T-cell (primary cell): ENCODE results near the gene KLHL34. TPM values are rescaled to one million over a fixed set of nuclear protein-coding genes. Genes with fewer than 3 reads are reported as not detected.

ENCODE experiments used
- ATAC-seq, 4 experiments: fragments of 200-7000 bp in 3 of 4; fragments of 150-1000 bp in 1 of 4; cut with Tn5 transposase; replicated peaks in 1 of 4; 1 replicate in 3 of 4; 2 replicates in 1 of 4; pipeline ENCODE4 v1.10.0; 2021; ENCODE audit warnings: moderate library complexity in 3 of 4, mild to moderate bottlenecking in 2 of 4, moderate number of reproducible peaks in 1 of 4
- CTCF ChIA-PET, 2 donors: fragments of 300-600 bp; sonication (Branson Sonifier 250); formaldehyde crosslinking; loops; one replicate each; lab custom pipeline; 2022; ENCODE audit warnings: antibody characterized with exemption in 2 of 2; lab: Charles Lee
- POLR2A ChIA-PET, 2 donors: fragments of 300-600 bp; sonication (Branson Sonifier 250); formaldehyde crosslinking; loops; one replicate each; lab custom pipeline; 2022; ENCODE audit warnings: antibody characterized with exemption in 2 of 2; lab: Charles Lee
- DNase-seq, 35 experiments: peaks; one replicate each; pipeline versions ENCODE4 v3.0.0 to v3.0.0-alpha.2; 2013 to 2023
- H3K27ac ChIP-seq: one replicate; pipeline ENCODE4 v1.5.1; 2013; ENCODE audit warnings: low read length
- H3K27me3 ChIP-seq, 2 experiments: replicated peaks in 1 of 2; 1 replicate in 1 of 2; 2 replicates in 1 of 2; pipeline versions ENCODE4 v1.6.1 to v1.7.0; 2013; ENCODE audit warnings: low read length in 1 of 2, mixed read lengths in 1 of 2; ENCODE audit not compliant: control insufficient read depth in 2 of 2, insufficient read depth in 2 of 2; ENCODE audit errors: extremely low read depth in 1 of 2
- H3K36me3 ChIP-seq, 2 donors: 1 replicate in 1 of 2; 2 replicates in 1 of 2; pipeline versions ENCODE4 v1.6.1 to v1.7.0; 2013; ENCODE audit warnings: low read length in 1 of 2; ENCODE audit not compliant: control insufficient read depth in 2 of 2, insufficient read depth in 1 of 2; ENCODE audit errors: extremely low read depth in 1 of 2
- H3K4me1 ChIP-seq, 2 experiments: 1 replicate in 1 of 2; 2 replicates in 1 of 2; pipeline versions ENCODE4 v1.6.1 to v1.7.0; 2013; ENCODE audit warnings: low read length in 2 of 2, mixed read lengths in 1 of 2; ENCODE audit not compliant: insufficient read depth in 2 of 2, control insufficient read depth in 1 of 2; ENCODE audit errors: extremely low read depth in 1 of 2
- H3K4me3 ChIP-seq, 2 donors: 1 replicate in 1 of 2; 2 replicates in 1 of 2; pipeline versions ENCODE4 v1.5.1 to v1.7.0; 2013; ENCODE audit warnings: mild to moderate bottlenecking in 2 of 2, low read length in 1 of 2, moderate library complexity in 1 of 2; ENCODE audit not compliant: control insufficient read depth in 1 of 2; ENCODE audit errors: extremely low read depth in 1 of 2
- H3K9me3 ChIP-seq: 2 replicates; pipeline ENCODE4 v1.7.0; 2013
- H3K27ac Mint-ChIP-seq, 2 donors: one replicate each; pipeline ENCODE4 v1.8.0; 2020 to 2021; ENCODE audit warnings: mild to moderate bottlenecking in 2 of 2, mixed read lengths in 2 of 2
- H3K27me3 Mint-ChIP-seq, 2 donors: one replicate each; pipeline ENCODE4 v1.8.0; 2021 to 2022; ENCODE audit warnings: mixed read lengths in 2 of 2
- H3K36me3 Mint-ChIP-seq: one replicate; pipeline ENCODE4 v1.8.0; 2021; ENCODE audit warnings: mixed read lengths
- H3K4me1 Mint-ChIP-seq, 3 donors: one replicate each; pipeline ENCODE4 v1.8.0; 2020 to 2022; ENCODE audit warnings: mixed read lengths in 3 of 3, mild to moderate bottlenecking in 1 of 3
- H3K4me3 Mint-ChIP-seq, 3 donors: one replicate each; pipeline ENCODE4 v1.8.0; 2020 to 2022; ENCODE audit warnings: mild to moderate bottlenecking in 3 of 3, mixed read lengths in 3 of 3, moderate library complexity in 3 of 3
- H3K9me3 Mint-ChIP-seq, 3 donors: one replicate each; pipeline ENCODE4 v1.8.0; 2020 to 2022; ENCODE audit warnings: mixed read lengths in 3 of 3
- WGBS: methylation state at CpG from one replicate; pipeline ENCODE4 v1.1.5; 2013; ENCODE audit warnings: missing lambda C conversion rate; ENCODE audit not compliant: insufficient coverage; 5-methylcytosine and 5-hydroxymethylcytosine counted together
- total RNA-seq, 35 experiments: library from RNA in 6 of 35; stranded (reverse) in 6 of 35; fragments of 120-200 nt in 1 of 35; gene quantifications; one replicate each; pipeline versions ENCODE4 v1.2.1 to v1.2.4 and lab custom pipeline; 2013 to 2026

The KLHL34 gene
- total RNA-seq, 5 donors from 2014 or later (not counting 1 experiment from before 2014, with no cell fraction given): 0.68 to 2.7 (median 2.6) TPM

- DNase-seq (no peak), ATAC-seq (no peak)
- Mint-ChIP-seq H3K27me3 (peaks cover 0 to 8% of the 10 kb centered on the region in 2 donors), H3K4me3 (no peak overlapping the region), H3K4me1 (no peaks in the 10 kb centered on the region), H3K27ac (no peak overlapping the region), H3K9me3 (peaks cover 0 to 4% (median 0%) of the 10 kb centered on the region in 3 donors), H3K36me3 (no peaks in the 10 kb centered on the region)
- Histone ChIP-seq H3K27me3 (no peaks in the 10 kb centered on the region), H3K4me1 (no peaks in the 10 kb centered on the region), H3K36me3 (no peaks in the 10 kb centered on the region), H3K9me3 (no peaks in the 10 kb centered on the region), H3K4me3 (no peak overlapping the region), H3K27ac (no peak overlapping the region)
- ChIA-PET POLR2A (no interaction called here), CTCF (no interaction called here)
- WGBS: no CpG with 5 or more reads among the region's 4 CpGs
These were observed 40.1 kb upstream of the KLHL34 start for GRCh38 chrX:21698272-21698671.

GRCh38 chrX:21691512-21692018 is 33.4 kb upstream of the KLHL34 start:
- Histone ChIP-seq H3K4me1 (no peaks in the 10 kb centered on the region), H3K27me3 (no peaks in the 10 kb centered on the region), H3K9me3 (no peaks in the 10 kb centered on the region), H3K36me3 (no peaks in the 10 kb centered on the region), H3K4me3 (no peak overlapping the region), H3K27ac (no peak overlapping the region)
- CTCF ChIA-PET: no interaction called here
- Mint-ChIP-seq H3K36me3 (no peaks in the 10 kb centered on the region), H3K9me3 (peaks cover 0 to 7% (median 0%) of the 10 kb centered on the region in 3 donors), H3K27me3 (peaks cover 0 to 5% of the 10 kb centered on the region in 2 donors), H3K4me1 (peaks cover 0 to 2% (median 2%) of the 10 kb centered on the region in 3 donors), H3K4me3 (no peak overlapping the region), H3K27ac (no peak overlapping the region)
- no CpG with 5 or more reads among the region's 3 CpGs for WGBS
- POLR2A ChIA-PET: no interaction called here
- DNase-seq (no peak), ATAC-seq (peak in 2 of 4 experiments; percentile 19 to 36)

DNA sequence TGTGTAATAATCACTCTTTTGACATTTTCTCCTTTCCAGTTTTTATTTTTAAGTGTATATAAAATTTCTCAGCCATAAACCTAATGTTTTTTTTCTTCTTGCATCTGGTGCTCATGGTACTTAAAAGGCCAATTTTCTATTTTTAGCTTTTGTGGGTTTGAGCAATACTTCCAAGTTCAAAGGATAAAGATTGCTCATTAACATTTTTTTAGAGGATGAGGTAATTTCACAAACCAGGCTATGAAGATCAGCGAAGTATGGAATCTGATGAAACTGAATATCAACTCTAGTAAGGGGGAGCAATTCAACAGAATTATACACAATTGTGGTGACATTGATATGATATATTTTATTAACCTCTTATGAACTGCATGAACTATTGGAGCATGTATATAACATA is 25.8 kb upstream of the KLHL34 start:
- no peaks in the 10 kb centered on the region for H3K36me3 Mint-ChIP-seq
- no peak overlapping the region for H3K4me3 Mint-ChIP-seq
- H3K27ac ChIP-seq: no peak overlapping the region
- WGBS: no CpG with 5 or more reads among the region's 1 CpG
- no peaks in the 10 kb centered on the region for H3K9me3 ChIP-seq
- no peak for DNase-seq
- ChIA-PET POLR2A (no interaction called here), CTCF (no interaction called here)
- H3K27ac Mint-ChIP-seq: no peak overlapping the region
- no peaks in the 10 kb centered on the region for H3K36me3 ChIP-seq
- no peaks in the 10 kb centered on the region for H3K27me3 ChIP-seq
- no peaks in the 10 kb centered on the region for H3K4me1 Mint-ChIP-seq
- H3K4me3 ChIP-seq: no peak overlapping the region
- ATAC-seq: no peak
- H3K4me1 ChIP-seq: no peaks in the 10 kb centered on the region
- peaks cover 6 to 14% of the 10 kb centered on the region in 2 donors for H3K27me3 Mint-ChIP-seq
- peaks cover 0 to 4% (median 0%) of the 10 kb centered on the region in 3 donors for H3K9me3 Mint-ChIP-seq

DNA sequence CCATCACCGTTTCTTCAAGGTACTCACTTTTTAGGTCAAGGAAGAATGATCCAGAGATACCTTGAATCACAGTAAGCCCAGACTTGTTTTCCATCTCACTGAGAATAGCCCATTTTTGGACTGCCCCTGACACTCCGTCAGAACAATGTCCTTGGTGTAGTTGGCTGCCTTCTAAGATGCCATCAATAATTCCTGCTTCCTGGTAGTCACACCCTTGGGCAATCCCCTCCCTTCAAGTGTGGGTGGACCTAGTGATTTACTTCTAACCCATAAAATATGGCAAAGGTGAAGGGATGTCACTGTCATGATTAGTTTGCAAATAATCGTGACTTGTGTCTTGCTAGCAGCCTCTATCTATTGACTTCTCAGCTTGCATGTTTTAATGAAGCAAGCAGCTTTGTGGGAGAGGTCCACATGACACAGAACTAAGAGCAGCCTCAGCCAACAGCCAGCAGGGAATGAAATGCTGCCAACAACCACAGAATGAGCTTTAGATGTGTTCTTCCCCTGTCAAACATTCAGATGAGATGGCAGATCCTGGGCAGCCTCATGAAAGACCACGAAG is 20.0 kb upstream of the KLHL34 start:
- H3K4me1 Mint-ChIP-seq: no peaks in the 10 kb centered on the region
- peaks cover 9 to 10% of the 10 kb centered on the region in 2 donors for H3K27me3 Mint-ChIP-seq
- H3K27ac Mint-ChIP-seq: no peak overlapping the region
- Histone ChIP-seq H3K36me3 (no peaks in the 10 kb centered on the region), H3K4me3 (no peak overlapping the region), H3K4me1 (no peaks in the 10 kb centered on the region), H3K27ac (no peak overlapping the region), H3K9me3 (no peaks in the 10 kb centered on the region), H3K27me3 (no peaks in the 10 kb centered on the region)
- no peak for DNase-seq
- WGBS: no CpG with 5 or more reads among the region's 4 CpGs
- ChIA-PET POLR2A (no interaction called here), CTCF (no interaction called here)
- no peaks in the 10 kb centered on the region for H3K9me3 Mint-ChIP-seq
- H3K36me3 Mint-ChIP-seq: no peaks in the 10 kb centered on the region
- no peak for ATAC-seq
- no peak overlapping the region for H3K4me3 Mint-ChIP-seq

- H3K36me3 Mint-ChIP-seq: no peaks in the 10 kb centered on the region
- Histone ChIP-seq H3K36me3 (no peaks in the 10 kb centered on the region), H3K27me3 (no peaks in the 10 kb centered on the region), H3K27ac (no peak overlapping the region), H3K4me3 (no peak overlapping the region), H3K9me3 (no peaks in the 10 kb centered on the region), H3K4me1 (no peaks in the 10 kb centered on the region)
- H3K27ac Mint-ChIP-seq: no peak overlapping the region
- WGBS: 33% methylated on average over 1 of the region's 2 CpGs
- no peaks in the 10 kb centered on the region for H3K9me3 Mint-ChIP-seq
- no peak overlapping the region for H3K4me3 Mint-ChIP-seq
- CTCF ChIA-PET: interaction anchor here in 1 of 2 donors (0.6 kb wide), 2 partner anchors 90 to 327 kb away, joined by 3 to 4 read pairs; no protein-coding TSS in a partner anchor
- H3K4me1 Mint-ChIP-seq: no peaks in the 10 kb centered on the region
- ATAC-seq (no peak), DNase-seq (no peak)
- POLR2A ChIA-PET: no interaction called here
- peaks cover 9 to 14% of the 10 kb centered on the region in 2 donors for H3K27me3 Mint-ChIP-seq
These were observed 17.8 kb upstream of the KLHL34 start for GRCh38 chrX:21675931-21676330.

DNA sequence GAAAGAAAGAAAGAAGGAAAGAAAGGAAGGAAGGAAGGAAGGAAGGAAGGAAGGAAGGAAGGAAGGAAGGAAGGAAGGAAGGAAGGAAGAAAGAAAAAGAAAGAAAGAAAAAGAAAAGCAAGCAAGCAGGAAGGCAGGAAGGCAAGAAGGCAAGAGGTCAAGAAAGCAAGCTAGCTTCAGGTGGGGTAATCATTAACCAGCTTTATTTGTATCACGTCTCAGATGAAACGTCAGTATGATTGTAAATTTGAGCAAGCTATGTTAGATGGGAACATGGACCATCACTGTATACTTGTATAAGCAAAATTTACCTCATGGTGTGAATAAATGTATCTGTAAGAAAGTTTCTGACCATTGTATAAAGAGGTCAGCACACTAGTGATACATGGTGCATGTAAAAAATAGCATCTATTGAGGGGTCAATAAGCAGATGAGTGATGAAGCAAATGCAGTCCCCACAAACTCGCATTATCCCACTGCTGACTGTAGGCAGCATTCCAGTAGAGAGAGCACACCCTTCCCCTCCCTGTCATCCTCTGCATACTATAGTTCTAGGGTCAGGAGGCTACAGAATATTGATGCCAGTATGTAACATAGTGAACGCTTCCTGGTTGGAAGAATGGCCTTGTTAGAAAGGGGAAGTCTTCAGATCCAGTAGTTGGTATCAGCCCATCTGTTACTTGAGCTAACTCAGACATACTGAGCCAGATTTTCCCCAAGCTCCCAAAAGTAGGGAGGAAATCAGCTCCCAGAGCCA is 16.5 kb upstream of the KLHL34 start:
- Mint-ChIP-seq H3K36me3 (no peaks in the 10 kb centered on the region), H3K27me3 (peaks cover 9 to 14% of the 10 kb centered on the region in 2 donors), H3K4me3 (no peak overlapping the region), H3K27ac (no peak overlapping the region), H3K4me1 (no peaks in the 10 kb centered on the region), H3K9me3 (no peaks in the 10 kb centered on the region)
- POLR2A ChIA-PET: interaction anchor here in 1 of 2 donors (0.7 kb wide), 1 partner anchor 1077 kb away, joined by 3 read pairs; no protein-coding TSS in a partner anchor
- ATAC-seq: no peak
- Histone ChIP-seq H3K27ac (no peak overlapping the region), H3K27me3 (no peaks in the 10 kb centered on the region), H3K9me3 (no peaks in the 10 kb centered on the region), H3K4me3 (no peak overlapping the region), H3K4me1 (no peaks in the 10 kb centered on the region), H3K36me3 (no peaks in the 10 kb centered on the region)
- WGBS: no CpG with 5 or more reads among the region's 4 CpGs
- DNase-seq: no peak
- CTCF ChIA-PET: interaction anchor here in 1 of 2 donors (1.1 kb wide), 1 partner anchor 58 kb away, joined by 7 read pairs; no protein-coding TSS in a partner anchor
